ENCODE results near the gene FHIT.

GRCh38 chr3:60220768-60221167 lies 1030.5 kb downstream of the FHIT start:
- TF ChIP-seq NFYB (IDR thresholded peaks at IDR 0.05; ENCODE audit: insufficient read depth, low read depth, low read length) (no peak), ZNF24 (IDR thresholded peaks at IDR 0.05) (no peak), SUZ12 (IDR thresholded peaks at IDR 0.05; ENCODE audit: unreplicated experiment) (no peak), GATAD2B (conservative IDR thresholded peaks at IDR 0.05; ENCODE audit: low read depth) (no peak), BHLHE40 (IDR thresholded peaks at IDR 0.05; ENCODE audit: borderline replicate concordance in 1 of 2, low read depth in 2 of 2, low read length in 1 of 2) (no peak), EZH2 (IDR thresholded peaks at IDR 0.05; ENCODE audit: borderline replicate concordance, control insufficient read depth, low read depth, low read length) (no peak), CHD2 (IDR thresholded peaks at IDR 0.05; ENCODE audit: borderline replicate concordance, low read depth, low read length) (no peak), POLR2A (IDR thresholded peaks at IDR 0.05; ENCODE audit: low read depth, low read length) (no peak)
- TF ChIP-seq, protein P1, sequence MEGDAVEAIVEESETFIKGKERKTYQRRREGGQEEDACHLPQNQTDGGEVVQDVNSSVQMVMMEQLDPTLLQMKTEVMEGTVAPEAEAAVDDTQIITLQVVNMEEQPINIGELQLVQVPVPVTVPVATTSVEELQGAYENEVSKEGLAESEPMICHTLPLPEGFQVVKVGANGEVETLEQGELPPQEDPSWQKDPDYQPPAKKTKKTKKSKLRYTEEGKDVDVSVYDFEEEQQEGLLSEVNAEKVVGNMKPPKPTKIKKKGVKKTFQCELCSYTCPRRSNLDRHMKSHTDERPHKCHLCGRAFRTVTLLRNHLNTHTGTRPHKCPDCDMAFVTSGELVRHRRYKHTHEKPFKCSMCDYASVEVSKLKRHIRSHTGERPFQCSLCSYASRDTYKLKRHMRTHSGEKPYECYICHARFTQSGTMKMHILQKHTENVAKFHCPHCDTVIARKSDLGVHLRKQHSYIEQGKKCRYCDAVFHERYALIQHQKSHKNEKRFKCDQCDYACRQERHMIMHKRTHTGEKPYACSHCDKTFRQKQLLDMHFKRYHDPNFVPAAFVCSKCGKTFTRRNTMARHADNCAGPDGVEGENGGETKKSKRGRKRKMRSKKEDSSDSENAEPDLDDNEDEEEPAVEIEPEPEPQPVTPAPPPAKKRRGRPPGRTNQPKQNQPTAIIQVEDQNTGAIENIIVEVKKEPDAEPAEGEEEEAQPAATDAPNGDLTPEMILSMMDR (IDR thresholded peaks at IDR 0.05 in 2 of 3, conservative IDR thresholded peaks at IDR 0.05 in 1 of 3; ENCODE audit: control insufficient read depth in 2 of 3, extremely low read depth in 1 of 3, insufficient read depth in 1 of 3, low read depth in 3 of 3, low read length in 3 of 3), result no peak
